ENCODE data around the gene AGMO.

AGMO gene

DNA sequence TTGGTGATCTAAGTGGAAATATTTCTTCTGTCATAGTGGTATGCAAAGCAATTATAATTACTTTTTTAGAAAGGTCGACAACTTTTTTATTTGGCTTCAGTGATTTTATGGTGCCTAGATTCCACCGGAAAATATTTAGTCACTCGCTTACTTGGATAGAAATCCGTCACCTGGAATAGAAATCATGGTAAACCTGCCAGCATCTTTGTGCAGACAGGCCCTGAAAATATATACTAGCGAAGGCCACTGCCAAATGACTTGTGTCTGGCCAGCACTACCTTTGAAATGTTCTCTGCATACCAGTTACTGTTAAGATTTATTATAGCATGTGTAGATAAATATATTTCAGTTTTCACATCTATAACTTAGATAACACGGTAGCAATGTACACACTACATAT, 226.4 kb downstream of the AGMO start:
- Histone ChIP-seq H3K4me3 (ENCODE audit: low read depth in 1 of 2, low read length in 1 of 2) (no peak overlapping the region), H3K27ac (no peak overlapping the region), H3K9me3 (no peaks in the 10 kb centered on the region), H3K27me3 (no peaks in the 10 kb centered on the region), H3K36me3 (no peaks in the 10 kb centered on the region), H3K4me1 (ENCODE audit: control insufficient read depth in 1 of 2, insufficient read depth in 1 of 2, low read depth in 1 of 2, low read length in 1 of 2) (no peaks in the 10 kb centered on the region)
- TF ChIP-seq, protein P1, sequence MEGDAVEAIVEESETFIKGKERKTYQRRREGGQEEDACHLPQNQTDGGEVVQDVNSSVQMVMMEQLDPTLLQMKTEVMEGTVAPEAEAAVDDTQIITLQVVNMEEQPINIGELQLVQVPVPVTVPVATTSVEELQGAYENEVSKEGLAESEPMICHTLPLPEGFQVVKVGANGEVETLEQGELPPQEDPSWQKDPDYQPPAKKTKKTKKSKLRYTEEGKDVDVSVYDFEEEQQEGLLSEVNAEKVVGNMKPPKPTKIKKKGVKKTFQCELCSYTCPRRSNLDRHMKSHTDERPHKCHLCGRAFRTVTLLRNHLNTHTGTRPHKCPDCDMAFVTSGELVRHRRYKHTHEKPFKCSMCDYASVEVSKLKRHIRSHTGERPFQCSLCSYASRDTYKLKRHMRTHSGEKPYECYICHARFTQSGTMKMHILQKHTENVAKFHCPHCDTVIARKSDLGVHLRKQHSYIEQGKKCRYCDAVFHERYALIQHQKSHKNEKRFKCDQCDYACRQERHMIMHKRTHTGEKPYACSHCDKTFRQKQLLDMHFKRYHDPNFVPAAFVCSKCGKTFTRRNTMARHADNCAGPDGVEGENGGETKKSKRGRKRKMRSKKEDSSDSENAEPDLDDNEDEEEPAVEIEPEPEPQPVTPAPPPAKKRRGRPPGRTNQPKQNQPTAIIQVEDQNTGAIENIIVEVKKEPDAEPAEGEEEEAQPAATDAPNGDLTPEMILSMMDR (IDR thresholded peaks at IDR 0.05): no peak

DNA sequence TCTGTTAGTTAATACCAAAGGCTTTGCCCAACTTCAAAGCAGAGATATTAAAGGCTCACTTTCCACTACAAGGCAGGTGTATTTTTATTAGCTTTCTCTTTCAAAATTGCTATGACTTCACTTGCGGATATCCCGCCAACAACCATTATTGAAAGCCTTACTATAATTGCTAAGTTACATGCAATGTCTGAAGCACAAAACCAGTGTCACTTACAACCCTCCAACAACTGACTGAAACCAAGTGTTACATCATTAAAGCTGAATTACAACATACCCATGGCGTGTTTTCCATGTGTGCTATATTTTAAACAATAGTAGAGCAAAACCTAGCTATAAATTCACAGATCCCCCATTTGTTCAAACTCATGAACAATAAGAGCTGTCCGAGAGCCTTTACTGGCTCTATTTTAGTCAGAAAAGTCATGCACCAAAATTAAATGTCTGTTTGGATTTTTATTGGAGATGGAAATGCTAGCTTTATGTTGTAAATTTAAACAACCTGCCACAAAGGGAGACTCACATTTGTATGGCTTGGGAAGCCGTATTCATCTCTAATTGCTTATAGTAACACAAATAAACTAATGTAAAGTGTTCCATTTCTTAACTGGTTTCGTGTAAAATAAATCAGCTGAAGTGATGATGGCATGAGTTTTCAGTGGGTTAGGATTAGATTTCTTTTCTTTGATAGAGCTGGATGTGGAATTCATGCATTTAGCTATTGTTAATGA, 227.1 kb downstream of the AGMO start:
- TF ChIP-seq, protein P1 (IDR thresholded peaks at IDR 0.05): no peak
- H3K27me3 ChIP-seq: no peaks in the 10 kb centered on the region
- H3K27ac ChIP-seq: no peak overlapping the region
- no peaks in the 10 kb centered on the region for H3K4me1 ChIP-seq (ENCODE audit: control insufficient read depth in 1 of 2, insufficient read depth in 1 of 2, low read depth in 1 of 2, low read length in 1 of 2)
- H3K36me3 ChIP-seq: no peaks in the 10 kb centered on the region
- H3K9me3 ChIP-seq: no peaks in the 10 kb centered on the region
- no peak overlapping the region for H3K4me3 ChIP-seq (ENCODE audit: low read depth in 1 of 2, low read length in 1 of 2)

DNA sequence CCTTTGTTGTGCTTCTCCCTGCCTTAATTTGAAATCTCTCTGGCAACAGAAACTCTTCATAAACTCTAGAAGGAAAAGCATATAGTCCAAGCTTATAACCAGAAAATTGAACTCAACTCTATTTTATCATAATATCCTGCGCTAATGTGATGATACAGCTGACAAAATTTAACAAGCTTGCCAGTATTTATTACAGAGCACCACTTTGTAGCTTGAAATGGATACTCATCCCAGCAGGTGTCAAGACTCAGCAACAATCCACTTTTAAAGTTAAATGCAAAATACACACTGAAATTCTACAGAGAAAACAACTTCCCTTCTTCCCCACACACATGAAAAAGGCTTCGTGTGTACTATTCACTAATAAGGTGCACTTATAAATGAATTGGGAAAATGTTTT, 228.9 kb downstream of the AGMO start:
- TF ChIP-seq, protein P1 (IDR thresholded peaks at IDR 0.05): no peak
- no peaks in the 10 kb centered on the region for H3K4me1 ChIP-seq (ENCODE audit: control insufficient read depth in 1 of 2, insufficient read depth in 1 of 2, low read depth in 1 of 2, low read length in 1 of 2)
- H3K36me3 ChIP-seq: no peaks in the 10 kb centered on the region
- no peak overlapping the region for H3K4me3 ChIP-seq (ENCODE audit: low read depth in 1 of 2, low read length in 1 of 2)
- no peaks in the 10 kb centered on the region for H3K9me3 ChIP-seq
- no peaks in the 10 kb centered on the region for H3K27me3 ChIP-seq
- H3K27ac ChIP-seq: no peak overlapping the region

DNA sequence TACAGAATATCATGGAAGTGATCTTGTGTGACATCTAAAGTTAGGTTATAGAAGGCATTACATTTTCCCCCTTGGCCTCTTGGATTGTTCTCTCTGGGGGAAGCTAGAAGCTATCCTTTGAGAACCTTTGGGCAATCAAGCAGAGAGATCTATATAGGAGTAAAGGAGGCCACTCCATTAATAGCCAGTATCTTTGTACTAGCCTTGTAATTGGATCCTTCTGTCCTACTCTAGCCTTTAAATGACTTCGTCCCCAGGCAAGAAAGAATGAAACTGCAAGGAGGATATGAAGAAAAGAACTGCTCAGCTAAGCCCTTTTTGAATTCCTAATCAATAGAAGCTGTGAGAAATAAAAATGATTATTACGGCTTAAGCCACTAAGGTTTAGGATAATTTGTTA, 230.9 kb downstream of the AGMO start:
- H3K27me3 ChIP-seq: no peaks in the 10 kb centered on the region
- no peaks in the 10 kb centered on the region for H3K36me3 ChIP-seq
- no peak overlapping the region for H3K27ac ChIP-seq
- TF ChIP-seq, protein P1 (IDR thresholded peaks at IDR 0.05): no peak
- H3K9me3 ChIP-seq: no peaks in the 10 kb centered on the region
- H3K4me1 ChIP-seq (ENCODE audit: control insufficient read depth in 1 of 2, insufficient read depth in 1 of 2, low read depth in 1 of 2, low read length in 1 of 2): no peaks in the 10 kb centered on the region
- no peak overlapping the region for H3K4me3 ChIP-seq (ENCODE audit: low read depth in 1 of 2, low read length in 1 of 2)

DNA sequence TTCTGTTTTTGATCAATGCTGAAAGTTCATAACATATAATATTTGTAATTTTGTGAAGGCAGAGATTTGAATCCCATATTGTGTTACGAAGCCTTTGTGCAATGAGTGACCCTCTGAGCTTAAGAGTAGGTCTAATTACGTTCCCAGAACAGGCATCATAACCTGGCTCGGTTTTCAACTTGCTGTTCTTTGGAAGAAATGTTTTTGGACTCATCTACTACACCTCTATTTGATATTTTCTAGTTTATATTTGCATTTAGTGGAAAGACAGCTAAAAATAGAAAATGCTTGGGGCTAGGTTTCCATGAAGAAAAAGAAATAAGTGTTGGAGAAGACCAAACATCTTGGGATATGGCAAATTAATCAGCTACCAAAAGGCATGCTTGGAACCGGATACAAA, 234.8 kb downstream of the AGMO start:
- H3K4me1 ChIP-seq (ENCODE audit: control insufficient read depth in 1 of 2, insufficient read depth in 1 of 2, low read depth in 1 of 2, low read length in 1 of 2): no peaks in the 10 kb centered on the region
- TF ChIP-seq, protein P1 (IDR thresholded peaks at IDR 0.05): no peak
- no peak overlapping the region for H3K27ac ChIP-seq
- H3K4me3 ChIP-seq (ENCODE audit: low read depth in 1 of 2, low read length in 1 of 2): no peak overlapping the region
- no peaks in the 10 kb centered on the region for H3K27me3 ChIP-seq
- no peaks in the 10 kb centered on the region for H3K9me3 ChIP-seq
- no peaks in the 10 kb centered on the region for H3K36me3 ChIP-seq

Data from neutrophil (primary cell).